ENCODE measurements around the gene FAM217B.

The FAM217B gene

GRCh38 chr20:59940956-59941294 is 736 bp downstream of the FAM217B start:
- TF ChIP-seq CTCF (IDR thresholded peaks at IDR 0.05), result no peak
- peaks cover 14% of the 10 kb centered on the region for H3K27me3 Mint-ChIP-seq (ENCODE audit: low read depth, poor library complexity)
- peak overlapping the region; percentile 100 for H3K27ac Mint-ChIP-seq
- peaks cover 19% of the 10 kb centered on the region for H3K36me3 Mint-ChIP-seq (ENCODE audit: low read depth)
- peak overlapping the region; percentile 95 for H3K4me3 Mint-ChIP-seq
- H3K9me3 Mint-ChIP-seq, result no peaks in the 10 kb centered on the region
- no peak for DNase-seq
- peaks cover 64% of the 10 kb centered on the region for H3K4me1 Mint-ChIP-seq

- no peak for TF ChIP-seq CTCF (IDR thresholded peaks at IDR 0.05)
- Mint-ChIP-seq H3K27ac (peak overlapping the region; percentile 42), H3K27me3 (ENCODE audit: low read depth, poor library complexity) (peaks cover 11% of the 10 kb centered on the region), H3K4me1 (peaks cover 70% of the 10 kb centered on the region), H3K9me3 (no peaks in the 10 kb centered on the region), H3K4me3 (peak overlapping the region; percentile 95), H3K36me3 (ENCODE audit: low read depth) (peaks cover 19% of the 10 kb centered on the region)
- no peak for DNase-seq
These were observed 2.1 kb downstream of the FAM217B start for GRCh38 chr20:59942245-59942644.

- H3K9me3 Mint-ChIP-seq, result no peaks in the 10 kb centered on the region
- H3K4me1 Mint-ChIP-seq, result peaks cover 62% of the 10 kb centered on the region
- H3K36me3 Mint-ChIP-seq (ENCODE audit: low read depth), result peaks cover 11% of the 10 kb centered on the region
- H3K27ac Mint-ChIP-seq, result peak overlapping the region; percentile 53
- no peak overlapping the region for H3K4me3 Mint-ChIP-seq
- TF ChIP-seq CTCF (IDR thresholded peaks at IDR 0.05), result no peak
- no peak for DNase-seq
- H3K27me3 Mint-ChIP-seq (ENCODE audit: low read depth, poor library complexity), result no peaks in the 10 kb centered on the region
These were observed 4.5 kb downstream of the FAM217B start for GRCh38 chr20:59944726-59945125.

- peak overlapping the region; percentile 74 for H3K27ac Mint-ChIP-seq
- H3K27me3 Mint-ChIP-seq (ENCODE audit: low read depth, poor library complexity), result no peaks in the 10 kb centered on the region
- peaks cover 62% of the 10 kb centered on the region for H3K4me1 Mint-ChIP-seq
- no peak for DNase-seq
- H3K9me3 Mint-ChIP-seq, result no peaks in the 10 kb centered on the region
- TF ChIP-seq CTCF (IDR thresholded peaks at IDR 0.05), result no peak
- H3K4me3 Mint-ChIP-seq, result peak overlapping the region; percentile 19
- peaks cover 11% of the 10 kb centered on the region for H3K36me3 Mint-ChIP-seq (ENCODE audit: low read depth)
These were observed 5.0 kb downstream of the FAM217B start for GRCh38 chr20:59945175-59945574.

- Mint-ChIP-seq H3K27me3 (ENCODE audit: low read depth, poor library complexity) (no peaks in the 10 kb centered on the region), H3K4me3 (peak overlapping the region; percentile 19), H3K36me3 (ENCODE audit: low read depth) (peaks cover 11% of the 10 kb centered on the region), H3K9me3 (no peaks in the 10 kb centered on the region), H3K4me1 (peaks cover 59% of the 10 kb centered on the region), H3K27ac (peak overlapping the region; percentile 74)
- no peak for DNase-seq
- no peak for TF ChIP-seq CTCF (IDR thresholded peaks at IDR 0.05)
These were observed 5.5 kb downstream of the FAM217B start for GRCh38 chr20:59945731-59946130.

GRCh38 chr20:59947376-59947775 is 7.2 kb downstream of the FAM217B start:
- Mint-ChIP-seq H3K9me3 (no peaks in the 10 kb centered on the region), H3K36me3 (ENCODE audit: low read depth) (peaks cover 11% of the 10 kb centered on the region), H3K27ac (no peak overlapping the region), H3K4me3 (no peak overlapping the region), H3K4me1 (peaks cover 53% of the 10 kb centered on the region), H3K27me3 (ENCODE audit: low read depth, poor library complexity) (no peaks in the 10 kb centered on the region)
- TF ChIP-seq CTCF (IDR thresholded peaks at IDR 0.05), result no peak
- no peak for DNase-seq

Measured in nephron progenitor cell (in vitro differentiated cells).